ENCODE measurements around the gene UBAC1. TPM values are rescaled to one million over a fixed set of nuclear protein-coding genes. Genes with fewer than 3 reads are reported as not detected.

The UBAC1 gene
- polyA plus RNA-seq, 1 donor (not counting 4 experiments of a cell fraction or from before 2014, with no cell fraction given): 50.7 TPM

GRCh38 chr9:135997090-135998015, 36.2 kb upstream of the UBAC1 start:
- no peak overlapping the region for H3K27ac ChIP-seq (ENCODE audit: control insufficient read depth, insufficient read depth, low read length)
- dilution Hi-C loops (cut with MboI; ENCODE audit: extremely low pct_ligation_motif_present, low sequenced_read_pairs): no loop called here
- H4K20me1 ChIP-seq (ENCODE audit: control insufficient read depth, extremely low read depth, insufficient read depth, low read length): no peaks in the 10 kb centered on the region
- no peak overlapping the region for H2AFZ ChIP-seq (ENCODE audit: control insufficient read depth, low read length)
- no peaks in the 10 kb centered on the region for H3K36me3 ChIP-seq (ENCODE audit: control insufficient read depth in 2 of 2, extremely low read depth in 1 of 2, insufficient read depth in 2 of 2, low read length in 2 of 2)
- H3K4me2 ChIP-seq (ENCODE audit: control insufficient read depth, extremely low read depth, insufficient read depth, low read depth, low read length): no peak overlapping the region
- H3K9me1 ChIP-seq (ENCODE audit: control insufficient read depth, extremely low read depth, insufficient read depth, low read length): no peaks in the 10 kb centered on the region
- H3K4me3 ChIP-seq (ENCODE audit: control insufficient read depth in 2 of 3, extremely low read depth in 1 of 3, insufficient read depth in 2 of 3, low read depth in 1 of 3, low read length in 3 of 3): no peak overlapping the region
- TF ChIP-seq EZH2 (IDR thresholded peaks at IDR 0.05; ENCODE audit: low read length): no peak
- TF ChIP-seq, protein P1, sequence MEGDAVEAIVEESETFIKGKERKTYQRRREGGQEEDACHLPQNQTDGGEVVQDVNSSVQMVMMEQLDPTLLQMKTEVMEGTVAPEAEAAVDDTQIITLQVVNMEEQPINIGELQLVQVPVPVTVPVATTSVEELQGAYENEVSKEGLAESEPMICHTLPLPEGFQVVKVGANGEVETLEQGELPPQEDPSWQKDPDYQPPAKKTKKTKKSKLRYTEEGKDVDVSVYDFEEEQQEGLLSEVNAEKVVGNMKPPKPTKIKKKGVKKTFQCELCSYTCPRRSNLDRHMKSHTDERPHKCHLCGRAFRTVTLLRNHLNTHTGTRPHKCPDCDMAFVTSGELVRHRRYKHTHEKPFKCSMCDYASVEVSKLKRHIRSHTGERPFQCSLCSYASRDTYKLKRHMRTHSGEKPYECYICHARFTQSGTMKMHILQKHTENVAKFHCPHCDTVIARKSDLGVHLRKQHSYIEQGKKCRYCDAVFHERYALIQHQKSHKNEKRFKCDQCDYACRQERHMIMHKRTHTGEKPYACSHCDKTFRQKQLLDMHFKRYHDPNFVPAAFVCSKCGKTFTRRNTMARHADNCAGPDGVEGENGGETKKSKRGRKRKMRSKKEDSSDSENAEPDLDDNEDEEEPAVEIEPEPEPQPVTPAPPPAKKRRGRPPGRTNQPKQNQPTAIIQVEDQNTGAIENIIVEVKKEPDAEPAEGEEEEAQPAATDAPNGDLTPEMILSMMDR (optimal IDR thresholded peaks at IDR 0.05 in 1 of 3, IDR thresholded peaks at IDR 0.05 in 1 of 3, conservative IDR thresholded peaks at IDR 0.05 in 1 of 3; ENCODE audit: extremely low read depth in 1 of 3, insufficient read depth in 2 of 3, low read length in 3 of 3): no peak
- no peak overlapping the region for H3K9ac ChIP-seq (ENCODE audit: control insufficient read depth, extremely low read depth, insufficient read depth, low read length)
- H3K4me1 ChIP-seq (ENCODE audit: control insufficient read depth, extremely low read depth, insufficient read depth, low read length): peaks cover 10% of the 10 kb centered on the region
- H3K27me3 ChIP-seq (ENCODE audit: control insufficient read depth, extremely low read depth, insufficient read depth, low read length): no peaks in the 10 kb centered on the region
- H3K79me2 ChIP-seq (ENCODE audit: control insufficient read depth, insufficient read depth, low read length): no peaks in the 10 kb centered on the region
- H3K9me3 ChIP-seq (ENCODE audit: control insufficient read depth, low read depth, low read length): no peaks in the 10 kb centered on the region
- no peak for DNase-seq (ENCODE audit: low read depth, low spot score)
- no peak for FAIRE-seq

GRCh38 chr9:135995816-135996215, 34.6 kb upstream of the UBAC1 start:
- H3K79me2 ChIP-seq (ENCODE audit: control insufficient read depth, insufficient read depth, low read length): no peaks in the 10 kb centered on the region
- no peak for TF ChIP-seq EZH2 (IDR thresholded peaks at IDR 0.05; ENCODE audit: low read length)
- TF ChIP-seq, protein P1 (optimal IDR thresholded peaks at IDR 0.05 in 1 of 3, IDR thresholded peaks at IDR 0.05 in 1 of 3, conservative IDR thresholded peaks at IDR 0.05 in 1 of 3; ENCODE audit: extremely low read depth in 1 of 3, insufficient read depth in 2 of 3, low read length in 3 of 3): no peak
- no peaks in the 10 kb centered on the region for H3K9me1 ChIP-seq (ENCODE audit: control insufficient read depth, extremely low read depth, insufficient read depth, low read length)
- no peaks in the 10 kb centered on the region for H3K36me3 ChIP-seq (ENCODE audit: control insufficient read depth in 2 of 2, extremely low read depth in 1 of 2, insufficient read depth in 2 of 2, low read length in 2 of 2)
- FAIRE-seq: no peak
- H3K9me3 ChIP-seq (ENCODE audit: control insufficient read depth, low read depth, low read length): no peaks in the 10 kb centered on the region
- no peak overlapping the region for H3K9ac ChIP-seq (ENCODE audit: control insufficient read depth, extremely low read depth, insufficient read depth, low read length)
- H2AFZ ChIP-seq (ENCODE audit: control insufficient read depth, low read length): no peak overlapping the region
- no peak overlapping the region for H3K27ac ChIP-seq (ENCODE audit: control insufficient read depth, insufficient read depth, low read length)
- H4K20me1 ChIP-seq (ENCODE audit: control insufficient read depth, extremely low read depth, insufficient read depth, low read length): no peaks in the 10 kb centered on the region
- H3K4me2 ChIP-seq (ENCODE audit: control insufficient read depth, extremely low read depth, insufficient read depth, low read depth, low read length): no peak overlapping the region
- no peak for DNase-seq (ENCODE audit: low read depth, low spot score)
- H3K4me3 ChIP-seq (ENCODE audit: control insufficient read depth in 2 of 3, extremely low read depth in 1 of 3, insufficient read depth in 2 of 3, low read depth in 1 of 3, low read length in 3 of 3): no peak overlapping the region
- H3K4me1 ChIP-seq (ENCODE audit: control insufficient read depth, extremely low read depth, insufficient read depth, low read length): peaks cover 10% of the 10 kb centered on the region
- H3K27me3 ChIP-seq (ENCODE audit: control insufficient read depth, extremely low read depth, insufficient read depth, low read length): peaks cover 5% of the 10 kb centered on the region
- dilution Hi-C loops (cut with MboI; ENCODE audit: extremely low pct_ligation_motif_present, low sequenced_read_pairs): no loop called here
